ENCODE data around the gene SLC22A31.
A peak's percentile ranks its signal among the peaks of the same experiment; 100 is the strongest.

DNA sequence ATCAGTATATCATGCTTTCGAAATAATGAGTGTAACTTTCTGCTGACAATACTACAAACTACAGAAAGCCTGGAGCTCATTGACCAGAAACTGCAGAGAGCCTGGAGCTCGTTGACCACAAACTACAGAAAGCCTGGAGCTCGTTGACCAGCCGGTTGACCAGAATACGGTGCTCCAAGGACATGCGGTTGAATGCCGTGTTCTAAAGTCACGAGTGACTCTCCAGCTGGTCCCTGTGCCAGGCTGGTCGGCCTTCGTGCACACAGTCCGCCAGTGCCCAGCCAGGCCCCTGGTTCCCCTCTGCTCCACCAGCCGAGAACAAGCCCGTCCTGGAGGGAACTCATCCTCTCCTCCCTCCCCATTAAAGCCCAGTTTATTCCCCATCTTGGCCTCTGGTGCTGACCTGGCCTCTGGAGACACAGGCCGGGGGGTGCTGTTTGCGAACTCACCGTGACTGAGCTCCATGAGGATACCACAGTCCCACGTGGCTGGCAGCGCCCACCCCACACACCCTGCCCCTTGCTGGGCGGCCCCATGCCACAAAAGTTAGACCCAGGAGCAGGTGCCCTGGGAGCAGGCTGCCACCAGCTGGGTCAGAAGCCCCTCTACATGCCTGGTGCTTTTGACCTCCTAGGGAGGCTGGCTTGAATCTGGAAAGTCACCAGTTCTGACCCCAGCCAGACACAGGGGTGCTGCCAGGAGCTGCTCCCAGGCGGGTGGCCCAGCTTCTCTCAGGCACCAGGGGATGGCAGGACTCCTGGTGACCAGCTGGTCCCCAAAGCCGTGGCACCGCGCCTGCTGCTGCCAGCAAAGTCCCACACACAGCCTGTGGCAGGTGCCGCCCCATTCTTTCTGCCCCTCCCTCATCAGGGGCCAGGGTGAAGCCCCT lies 44.2 kb downstream of the SLC22A31 start:
- TF ChIP-seq, protein P1, sequence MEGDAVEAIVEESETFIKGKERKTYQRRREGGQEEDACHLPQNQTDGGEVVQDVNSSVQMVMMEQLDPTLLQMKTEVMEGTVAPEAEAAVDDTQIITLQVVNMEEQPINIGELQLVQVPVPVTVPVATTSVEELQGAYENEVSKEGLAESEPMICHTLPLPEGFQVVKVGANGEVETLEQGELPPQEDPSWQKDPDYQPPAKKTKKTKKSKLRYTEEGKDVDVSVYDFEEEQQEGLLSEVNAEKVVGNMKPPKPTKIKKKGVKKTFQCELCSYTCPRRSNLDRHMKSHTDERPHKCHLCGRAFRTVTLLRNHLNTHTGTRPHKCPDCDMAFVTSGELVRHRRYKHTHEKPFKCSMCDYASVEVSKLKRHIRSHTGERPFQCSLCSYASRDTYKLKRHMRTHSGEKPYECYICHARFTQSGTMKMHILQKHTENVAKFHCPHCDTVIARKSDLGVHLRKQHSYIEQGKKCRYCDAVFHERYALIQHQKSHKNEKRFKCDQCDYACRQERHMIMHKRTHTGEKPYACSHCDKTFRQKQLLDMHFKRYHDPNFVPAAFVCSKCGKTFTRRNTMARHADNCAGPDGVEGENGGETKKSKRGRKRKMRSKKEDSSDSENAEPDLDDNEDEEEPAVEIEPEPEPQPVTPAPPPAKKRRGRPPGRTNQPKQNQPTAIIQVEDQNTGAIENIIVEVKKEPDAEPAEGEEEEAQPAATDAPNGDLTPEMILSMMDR (IDR thresholded peaks at IDR 0.05; ENCODE audit: low read length), result 0 out of 2 replicates have a peak, but pooled peaks have one; percentile 21
- TF ChIP-seq EZH2 (IDR thresholded peaks at IDR 0.05; ENCODE audit: borderline replicate concordance, low read length), result no peak

Measured in OCI-LY1 (cell line).